SK-N-SH treated with all-trans-retinoic acid at 6 μM for 48 hours (cell line): ENCODE measurements around the gene APEH.

Experiments used
- ATAC-seq: fragments of 200-7000 bp; cut with Tn5 transposase; 3 replicates; pipeline ENCODE4 v1.9.1; 2020; ENCODE audit warnings: mild to moderate bottlenecking, moderate library complexity
- BACH2 ChIP-seq: fragments of 250-450 bp; sonication (Bioruptor Pico); IDR thresholded peaks from 2 replicates; pipeline ENCODE4 v1.9.0; 2021; ENCODE audit warnings: mild to moderate bottlenecking, borderline replicate concordance
- CSDC2 ChIP-seq: fragments of 250-450 bp; sonication (Bioruptor Pico); IDR thresholded peaks from 2 replicates; pipeline ENCODE4 v1.5.0; 2020; ENCODE audit warnings: mild to moderate bottlenecking, moderate library complexity
- ESRRG ChIP-seq: fragments of 250-450 bp; sonication (Bioruptor Pico); IDR thresholded peaks from 2 replicates; pipeline ENCODE4 v1.6.1; 2021; ENCODE audit warnings: mild to moderate bottlenecking
- GLIS3 ChIP-seq: fragments of 250-450 bp; sonication (Bioruptor Pico); IDR thresholded peaks from 2 replicates; pipeline ENCODE4 v1.5.0; 2020; ENCODE audit warnings: mild to moderate bottlenecking, moderate library complexity
- OSR1 ChIP-seq: fragments of 250-450 bp; sonication (Bioruptor Pico); IDR thresholded peaks from 2 replicates; pipeline ENCODE4 v1.8.0; 2022; ENCODE audit warnings: moderate library complexity, mild to moderate bottlenecking, inconsistent platforms
- PPARA ChIP-seq: fragments of 250-450 bp; sonication (Bioruptor Pico); IDR thresholded peaks from 2 replicates; pipeline ENCODE4 v1.5.0; 2020; ENCODE audit warnings: mild to moderate bottlenecking, borderline replicate concordance
- TCF4 ChIP-seq: fragments of 250-450 bp; sonication (Bioruptor Pico); IDR thresholded peaks from 2 replicates; pipeline ENCODE4 v1.8.0; 2021; ENCODE audit warnings: mild to moderate bottlenecking, moderate library complexity, borderline replicate concordance
- TOX ChIP-seq: fragments of 250-450 bp; sonication (Bioruptor Pico); IDR thresholded peaks from 2 replicates; pipeline ENCODE4 v1.8.0; 2021; ENCODE audit warnings: mild to moderate bottlenecking, moderate library complexity, borderline replicate concordance
- ZC3H10 ChIP-seq: fragments of 250-450 bp; sonication (Bioruptor Pico); IDR thresholded peaks from 2 replicates; pipeline ENCODE4 v1.5.1; 2021; ENCODE audit warnings: mild to moderate bottlenecking, moderate library complexity
- ZFP30 ChIP-seq: fragments of 450-650 bp; formaldehyde crosslinking; IDR thresholded peaks from 2 replicates; pipeline ENCODE4 v1.5.0; 2022; ENCODE audit warnings: mild to moderate bottlenecking, moderate library complexity
- ZNF70 ChIP-seq: fragments of 450-650 bp; formaldehyde crosslinking; IDR thresholded peaks from 2 replicates; pipeline ENCODE4 v1.5.0; 2020; ENCODE audit warnings: mild to moderate bottlenecking, moderate library complexity
- ZNF8 ChIP-seq: fragments of 450-650 bp; formaldehyde crosslinking; IDR thresholded peaks from 2 replicates; pipeline ENCODE4 v1.5.0; 2020; ENCODE audit warnings: mild to moderate bottlenecking, moderate library complexity
- TF ChIP-seq, protein P1 (sequence below): fragments of 250-450 bp; sonication (Bioruptor Pico); IDR thresholded peaks from 2 replicates; pipeline ENCODE4 v1.8.0; 2020; ENCODE audit warnings: mild to moderate bottlenecking, moderate library complexity, borderline replicate concordance
- TF ChIP-seq, protein P2 (sequence below): fragments of 250-450 bp; sonication (Bioruptor Pico); IDR thresholded peaks from 2 replicates; pipeline ENCODE4 v1.5.1; 2020; ENCODE audit warnings: low read depth, mild to moderate bottlenecking, moderate library complexity
- TF ChIP-seq, protein P3 (sequence below): fragments of 250-450 bp; sonication (Bioruptor Pico); IDR thresholded peaks from 2 replicates; pipeline ENCODE4 v1.5.0; 2020; ENCODE audit warnings: mild to moderate bottlenecking, moderate library complexity
- TF ChIP-seq, protein P4 (sequence below): fragments of 250-450 bp; sonication (Bioruptor Pico); IDR thresholded peaks from 2 replicates; pipeline ENCODE4 v1.8.0; 2021; ENCODE audit warnings: low read depth, mild to moderate bottlenecking, moderate library complexity, borderline replicate concordance

Gene APEH

DNA sequence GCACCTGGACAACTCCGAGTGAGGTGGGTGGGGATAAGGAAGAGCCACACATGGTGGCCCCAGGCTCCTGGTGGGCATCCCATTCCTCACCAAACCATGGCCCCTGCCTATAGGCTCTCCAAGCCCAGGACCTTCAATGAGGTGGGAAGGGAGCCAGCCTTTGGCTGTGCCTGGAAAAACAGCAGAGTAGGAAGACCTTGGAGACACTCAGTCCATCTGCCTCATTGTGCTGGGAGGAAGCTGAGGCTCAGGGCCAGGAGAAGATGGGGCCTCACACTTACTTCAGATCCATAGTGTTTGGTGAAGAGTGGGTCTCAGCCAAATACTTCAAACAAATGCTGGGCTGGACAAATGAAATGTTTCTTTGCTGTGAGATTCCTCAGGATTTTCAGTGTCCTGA is 47.4 kb upstream of the APEH start:
- no peak for ATAC-seq
- TF ChIP-seq TOX (CRISPR knock-in tag): no peak
- TF ChIP-seq, all 23 proteins: peak for 0

DNA sequence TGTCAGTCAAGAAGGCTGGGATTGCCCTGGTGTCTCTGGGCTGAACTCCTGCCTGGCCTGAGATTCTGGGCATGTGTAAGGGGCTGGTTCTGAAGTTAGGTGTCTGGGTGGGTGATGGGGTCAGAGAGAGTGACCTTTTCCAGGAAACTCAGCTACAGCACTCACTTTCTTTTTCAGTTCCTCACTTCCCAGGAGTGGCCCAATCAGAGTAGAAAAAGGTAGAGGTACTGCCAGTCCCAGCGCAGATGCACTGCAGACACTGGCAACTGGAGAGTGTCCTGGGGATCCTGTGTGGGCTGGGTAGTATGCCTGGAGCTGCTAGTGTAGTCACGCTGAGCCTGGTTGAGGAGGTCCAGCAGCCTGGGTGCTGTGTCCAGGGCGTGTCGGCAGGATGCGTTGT is 46.5 kb upstream of the APEH start:
- ATAC-seq: no peak
- TF ChIP-seq GLIS3 (CRISPR knock-in tag) (no peak), TOX (CRISPR knock-in tag) (no peak), BACH2 (no peak), CSDC2 (CRISPR knock-in tag) (no peak)

DNA sequence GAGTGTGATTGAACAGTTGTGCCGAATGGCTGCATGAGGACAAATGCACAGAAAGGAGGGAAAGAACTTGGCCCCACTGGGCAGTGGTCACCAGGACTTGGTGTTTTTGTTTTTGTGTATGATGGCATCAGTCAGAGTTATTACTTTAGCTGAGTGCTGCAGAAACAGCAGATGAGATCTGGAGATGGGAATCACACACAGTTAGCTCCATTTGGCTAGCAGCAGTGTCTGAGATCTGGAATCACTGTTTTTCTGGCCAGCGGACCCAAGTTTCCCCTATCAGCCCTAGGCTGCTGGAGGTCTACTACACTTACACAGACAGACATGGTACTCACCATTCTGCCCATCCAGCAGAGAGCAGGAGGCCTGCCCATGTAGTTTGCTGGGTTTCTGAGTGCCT is 45.9 kb upstream of the APEH start:
- no peak for TF ChIP-seq ZNF8
- no peak for TF ChIP-seq ZNF70 (CRISPR knock-in tag)
- TF ChIP-seq, protein P1, sequence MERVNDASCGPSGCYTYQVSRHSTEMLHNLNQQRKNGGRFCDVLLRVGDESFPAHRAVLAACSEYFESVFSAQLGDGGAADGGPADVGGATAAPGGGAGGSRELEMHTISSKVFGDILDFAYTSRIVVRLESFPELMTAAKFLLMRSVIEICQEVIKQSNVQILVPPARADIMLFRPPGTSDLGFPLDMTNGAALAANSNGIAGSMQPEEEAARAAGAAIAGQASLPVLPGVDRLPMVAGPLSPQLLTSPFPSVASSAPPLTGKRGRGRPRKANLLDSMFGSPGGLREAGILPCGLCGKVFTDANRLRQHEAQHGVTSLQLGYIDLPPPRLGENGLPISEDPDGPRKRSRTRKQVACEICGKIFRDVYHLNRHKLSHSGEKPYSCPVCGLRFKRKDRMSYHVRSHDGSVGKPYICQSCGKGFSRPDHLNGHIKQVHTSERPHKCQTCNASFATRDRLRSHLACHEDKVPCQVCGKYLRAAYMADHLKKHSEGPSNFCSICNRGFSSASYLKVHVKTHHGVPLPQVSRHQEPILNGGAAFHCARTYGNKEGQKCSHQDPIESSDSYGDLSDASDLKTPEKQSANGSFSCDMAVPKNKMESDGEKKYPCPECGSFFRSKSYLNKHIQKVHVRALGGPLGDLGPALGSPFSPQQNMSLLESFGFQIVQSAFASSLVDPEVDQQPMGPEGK (CRISPR knock-in tag): no peak
- TF ChIP-seq, protein P2, sequence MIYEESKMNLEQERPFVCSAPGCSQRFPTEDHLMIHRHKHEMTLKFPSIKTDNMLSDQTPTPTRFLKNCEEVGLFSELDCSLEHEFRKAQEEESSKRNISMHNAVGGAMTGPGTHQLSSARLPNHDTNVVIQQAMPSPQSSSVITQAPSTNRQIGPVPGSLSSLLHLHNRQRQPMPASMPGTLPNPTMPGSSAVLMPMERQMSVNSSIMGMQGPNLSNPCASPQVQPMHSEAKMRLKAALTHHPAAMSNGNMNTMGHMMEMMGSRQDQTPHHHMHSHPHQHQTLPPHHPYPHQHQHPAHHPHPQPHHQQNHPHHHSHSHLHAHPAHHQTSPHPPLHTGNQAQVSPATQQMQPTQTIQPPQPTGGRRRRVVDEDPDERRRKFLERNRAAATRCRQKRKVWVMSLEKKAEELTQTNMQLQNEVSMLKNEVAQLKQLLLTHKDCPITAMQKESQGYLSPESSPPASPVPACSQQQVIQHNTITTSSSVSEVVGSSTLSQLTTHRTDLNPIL (CRISPR knock-in tag): no peak
- TF ChIP-seq PPARA (CRISPR knock-in tag): no peak
- TF ChIP-seq, all 23 proteins: peak for 0
- no peak; the same call in 2 of the 3 replicates for ATAC-seq

DNA sequence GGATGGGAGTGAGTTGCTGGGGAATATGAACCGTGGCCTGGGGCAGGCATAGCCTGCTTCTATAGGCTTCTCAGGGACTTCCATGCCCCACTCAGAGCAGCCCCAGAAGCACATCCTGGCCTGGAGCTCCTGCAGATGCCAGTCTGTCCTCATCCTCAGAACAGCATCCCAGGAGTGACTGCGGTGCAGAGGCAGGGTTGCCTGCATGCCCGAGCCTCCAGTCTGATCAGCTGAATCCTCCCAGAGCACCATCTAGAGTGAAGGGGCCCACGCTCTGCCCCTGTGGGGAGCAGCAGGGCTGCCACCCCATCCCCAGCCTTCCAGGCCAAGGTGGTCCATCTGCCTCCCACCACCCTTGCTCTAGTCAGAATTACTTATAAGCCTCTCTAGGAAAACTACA is 44.7 kb upstream of the APEH start:
- TF ChIP-seq ZNF8 (no peak), ZC3H10 (no peak), TOX (CRISPR knock-in tag) (no peak), ESRRG (CRISPR knock-in tag) (no peak), GLIS3 (CRISPR knock-in tag) (no peak), TCF4 (CRISPR knock-in tag) (no peak), OSR1 (no peak), ZNF70 (CRISPR knock-in tag) (no peak), BACH2 (no peak), PPARA (CRISPR knock-in tag) (no peak), ZFP30 (CRISPR knock-in tag) (no peak)
- TF ChIP-seq, protein P2 (CRISPR knock-in tag): no peak
- TF ChIP-seq, protein P3, sequence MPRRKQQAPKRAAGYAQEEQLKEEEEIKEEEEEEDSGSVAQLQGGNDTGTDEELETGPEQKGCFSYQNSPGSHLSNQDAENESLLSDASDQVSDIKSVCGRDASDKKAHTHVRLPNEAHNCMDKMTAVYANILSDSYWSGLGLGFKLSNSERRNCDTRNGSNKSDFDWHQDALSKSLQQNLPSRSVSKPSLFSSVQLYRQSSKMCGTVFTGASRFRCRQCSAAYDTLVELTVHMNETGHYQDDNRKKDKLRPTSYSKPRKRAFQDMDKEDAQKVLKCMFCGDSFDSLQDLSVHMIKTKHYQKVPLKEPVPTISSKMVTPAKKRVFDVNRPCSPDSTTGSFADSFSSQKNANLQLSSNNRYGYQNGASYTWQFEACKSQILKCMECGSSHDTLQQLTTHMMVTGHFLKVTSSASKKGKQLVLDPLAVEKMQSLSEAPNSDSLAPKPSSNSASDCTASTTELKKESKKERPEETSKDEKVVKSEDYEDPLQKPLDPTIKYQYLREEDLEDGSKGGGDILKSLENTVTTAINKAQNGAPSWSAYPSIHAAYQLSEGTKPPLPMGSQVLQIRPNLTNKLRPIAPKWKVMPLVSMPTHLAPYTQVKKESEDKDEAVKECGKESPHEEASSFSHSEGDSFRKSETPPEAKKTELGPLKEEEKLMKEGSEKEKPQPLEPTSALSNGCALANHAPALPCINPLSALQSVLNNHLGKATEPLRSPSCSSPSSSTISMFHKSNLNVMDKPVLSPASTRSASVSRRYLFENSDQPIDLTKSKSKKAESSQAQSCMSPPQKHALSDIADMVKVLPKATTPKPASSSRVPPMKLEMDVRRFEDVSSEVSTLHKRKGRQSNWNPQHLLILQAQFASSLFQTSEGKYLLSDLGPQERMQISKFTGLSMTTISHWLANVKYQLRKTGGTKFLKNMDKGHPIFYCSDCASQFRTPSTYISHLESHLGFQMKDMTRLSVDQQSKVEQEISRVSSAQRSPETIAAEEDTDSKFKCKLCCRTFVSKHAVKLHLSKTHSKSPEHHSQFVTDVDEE (CRISPR knock-in tag): no peak
- TF ChIP-seq, protein P1 (CRISPR knock-in tag): no peak
- TF ChIP-seq, protein P4, sequence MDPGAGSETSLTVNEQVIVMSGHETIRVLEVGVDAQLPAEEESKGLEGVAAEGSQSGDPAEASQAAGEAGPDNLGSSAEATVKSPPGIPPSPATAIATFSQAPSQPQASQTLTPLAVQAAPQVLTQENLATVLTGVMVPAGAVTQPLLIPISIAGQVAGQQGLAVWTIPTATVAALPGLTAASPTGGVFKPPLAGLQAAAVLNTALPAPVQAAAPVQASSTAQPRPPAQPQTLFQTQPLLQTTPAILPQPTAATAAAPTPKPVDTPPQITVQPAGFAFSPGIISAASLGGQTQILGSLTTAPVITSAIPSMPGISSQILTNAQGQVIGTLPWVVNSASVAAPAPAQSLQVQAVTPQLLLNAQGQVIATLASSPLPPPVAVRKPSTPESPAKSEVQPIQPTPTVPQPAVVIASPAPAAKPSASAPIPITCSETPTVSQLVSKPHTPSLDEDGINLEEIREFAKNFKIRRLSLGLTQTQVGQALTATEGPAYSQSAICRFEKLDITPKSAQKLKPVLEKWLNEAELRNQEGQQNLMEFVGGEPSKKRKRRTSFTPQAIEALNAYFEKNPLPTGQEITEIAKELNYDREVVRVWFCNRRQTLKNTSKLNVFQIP (CRISPR knock-in tag): no peak
- TF ChIP-seq, all 23 proteins: peak for 0
- no peak for ATAC-seq
